Stomach (tissue), 4 donors: ENCODE data around the gene CNTN5.

Experiments used
- EP300 ChIP-seq: sonication (generic); formaldehyde crosslinking; IDR thresholded peaks from one replicate; pipeline ENCODE4 v1.6.1; 2017; ENCODE audit warnings: antibody characterized with exemption
- POLR2AphosphoS5 ChIP-seq, 3 donors: sonication (generic); formaldehyde crosslinking; IDR thresholded peaks; one replicate each; pipeline ENCODE4 v1.6.1; 2016; ENCODE audit warnings: antibody characterized with exemption in 3 of 3
- TF ChIP-seq, protein P1 (sequence below), 7 experiments: fragments of 450-650 bp in 4 of 7; fragments of 200-600 bp in 3 of 7; sonication (generic) in 3 of 7; IDR thresholded peaks; one replicate each; pipeline ENCODE4 v1.5.1; 2016 to 2019; ENCODE audit warnings: antibody characterized with exemption in 7 of 7, control low read depth in 2 of 7, mild to moderate bottlenecking in 1 of 7

DNA sequence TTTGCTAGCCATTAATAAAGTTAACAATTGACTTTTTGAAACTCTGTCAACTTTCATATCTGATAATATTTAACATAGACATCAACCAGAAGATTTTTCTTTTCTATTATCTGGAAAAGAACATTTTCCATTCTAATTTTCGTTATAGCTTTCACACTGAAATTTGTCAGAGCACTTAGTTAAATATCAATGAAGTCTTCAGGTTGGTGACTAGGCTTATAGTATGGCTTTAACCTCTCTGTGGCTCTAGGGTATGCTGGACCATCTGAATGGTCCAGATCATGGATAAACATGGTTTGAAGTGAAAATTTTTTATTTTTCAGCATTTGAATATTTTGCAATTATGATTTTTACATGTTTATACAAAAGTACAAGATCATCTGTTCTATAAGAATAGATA, 548.1 kb downstream of the CNTN5 start:
- TF ChIP-seq, protein P1, sequence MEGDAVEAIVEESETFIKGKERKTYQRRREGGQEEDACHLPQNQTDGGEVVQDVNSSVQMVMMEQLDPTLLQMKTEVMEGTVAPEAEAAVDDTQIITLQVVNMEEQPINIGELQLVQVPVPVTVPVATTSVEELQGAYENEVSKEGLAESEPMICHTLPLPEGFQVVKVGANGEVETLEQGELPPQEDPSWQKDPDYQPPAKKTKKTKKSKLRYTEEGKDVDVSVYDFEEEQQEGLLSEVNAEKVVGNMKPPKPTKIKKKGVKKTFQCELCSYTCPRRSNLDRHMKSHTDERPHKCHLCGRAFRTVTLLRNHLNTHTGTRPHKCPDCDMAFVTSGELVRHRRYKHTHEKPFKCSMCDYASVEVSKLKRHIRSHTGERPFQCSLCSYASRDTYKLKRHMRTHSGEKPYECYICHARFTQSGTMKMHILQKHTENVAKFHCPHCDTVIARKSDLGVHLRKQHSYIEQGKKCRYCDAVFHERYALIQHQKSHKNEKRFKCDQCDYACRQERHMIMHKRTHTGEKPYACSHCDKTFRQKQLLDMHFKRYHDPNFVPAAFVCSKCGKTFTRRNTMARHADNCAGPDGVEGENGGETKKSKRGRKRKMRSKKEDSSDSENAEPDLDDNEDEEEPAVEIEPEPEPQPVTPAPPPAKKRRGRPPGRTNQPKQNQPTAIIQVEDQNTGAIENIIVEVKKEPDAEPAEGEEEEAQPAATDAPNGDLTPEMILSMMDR (IDR thresholded peaks at IDR 0.05): no peak
- TF ChIP-seq POLR2AphosphoS5 (IDR thresholded peaks at IDR 0.05): no peak
- TF ChIP-seq EP300: no peak
